ENCODE data around the gene GATA2. TPM values are rescaled to one million over a fixed set of nuclear protein-coding genes. Genes with fewer than 3 reads are reported as not detected.

GATA2 gene
- total RNA-seq, 3 donors from 2014 or later, result 6.0 to 14.4 (median 6.6) TPM

DNA sequence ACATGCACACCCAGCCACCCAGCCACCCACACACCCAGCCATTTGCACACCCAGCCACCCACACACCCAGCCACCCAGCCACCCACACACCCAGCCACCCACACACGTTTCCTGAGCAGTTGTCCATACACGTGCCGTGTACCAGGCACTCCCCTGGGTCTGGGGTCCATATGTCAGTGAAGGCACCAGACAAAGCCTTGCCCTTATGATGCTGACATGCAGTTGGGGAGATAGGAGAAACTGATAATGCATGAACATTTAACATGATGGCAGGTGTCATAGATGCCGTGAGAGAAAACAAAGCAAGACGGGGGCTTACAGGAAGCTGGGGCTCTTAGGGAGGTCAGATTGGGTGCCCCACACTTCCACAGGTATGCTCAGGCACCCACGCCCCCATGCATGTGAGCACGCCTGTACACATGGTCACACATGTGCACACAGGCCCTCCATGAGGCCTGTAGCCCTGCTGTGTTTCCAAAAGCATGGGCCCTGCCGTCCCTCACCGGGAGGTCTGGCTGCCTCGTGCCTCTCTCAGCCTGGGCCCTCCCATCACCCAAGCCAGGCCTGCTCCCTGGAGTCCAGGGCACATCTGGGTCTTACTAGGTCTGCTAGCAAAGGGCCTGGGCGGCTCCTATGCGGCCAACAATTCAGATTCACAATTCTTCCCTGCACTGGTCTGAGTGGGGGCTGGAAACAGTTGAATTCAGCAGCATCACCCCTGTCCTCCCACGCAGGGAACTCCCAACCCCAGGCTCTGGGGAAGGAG, 22.7 kb downstream of the GATA2 start:
- Histone ChIP-seq H3K9me3 (no peaks in the 10 kb centered on the region), H3K27ac (no peak overlapping the region), H3K4me1 (no peaks in the 10 kb centered on the region), H3K36me3 (no peaks in the 10 kb centered on the region), H3K4me3 (no peak overlapping the region), H3K27me3 (peaks cover 0 to 8% of the 10 kb centered on the region in 2 donors)
- DNase-seq (ENCODE audit: low spot score in 2 of 2), result no peak
- no peak for TF ChIP-seq POLR2AphosphoS5 (IDR thresholded peaks at IDR 0.05)
- no peak for TF ChIP-seq POLR2A (IDR thresholded peaks at IDR 0.05)
- TF ChIP-seq, protein P1, sequence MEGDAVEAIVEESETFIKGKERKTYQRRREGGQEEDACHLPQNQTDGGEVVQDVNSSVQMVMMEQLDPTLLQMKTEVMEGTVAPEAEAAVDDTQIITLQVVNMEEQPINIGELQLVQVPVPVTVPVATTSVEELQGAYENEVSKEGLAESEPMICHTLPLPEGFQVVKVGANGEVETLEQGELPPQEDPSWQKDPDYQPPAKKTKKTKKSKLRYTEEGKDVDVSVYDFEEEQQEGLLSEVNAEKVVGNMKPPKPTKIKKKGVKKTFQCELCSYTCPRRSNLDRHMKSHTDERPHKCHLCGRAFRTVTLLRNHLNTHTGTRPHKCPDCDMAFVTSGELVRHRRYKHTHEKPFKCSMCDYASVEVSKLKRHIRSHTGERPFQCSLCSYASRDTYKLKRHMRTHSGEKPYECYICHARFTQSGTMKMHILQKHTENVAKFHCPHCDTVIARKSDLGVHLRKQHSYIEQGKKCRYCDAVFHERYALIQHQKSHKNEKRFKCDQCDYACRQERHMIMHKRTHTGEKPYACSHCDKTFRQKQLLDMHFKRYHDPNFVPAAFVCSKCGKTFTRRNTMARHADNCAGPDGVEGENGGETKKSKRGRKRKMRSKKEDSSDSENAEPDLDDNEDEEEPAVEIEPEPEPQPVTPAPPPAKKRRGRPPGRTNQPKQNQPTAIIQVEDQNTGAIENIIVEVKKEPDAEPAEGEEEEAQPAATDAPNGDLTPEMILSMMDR (IDR thresholded peaks at IDR 0.05), result no peak
- intact Hi-C loops (cut with DNase I; ENCODE audit: low total_unique reads), result no loop called here

DNA sequence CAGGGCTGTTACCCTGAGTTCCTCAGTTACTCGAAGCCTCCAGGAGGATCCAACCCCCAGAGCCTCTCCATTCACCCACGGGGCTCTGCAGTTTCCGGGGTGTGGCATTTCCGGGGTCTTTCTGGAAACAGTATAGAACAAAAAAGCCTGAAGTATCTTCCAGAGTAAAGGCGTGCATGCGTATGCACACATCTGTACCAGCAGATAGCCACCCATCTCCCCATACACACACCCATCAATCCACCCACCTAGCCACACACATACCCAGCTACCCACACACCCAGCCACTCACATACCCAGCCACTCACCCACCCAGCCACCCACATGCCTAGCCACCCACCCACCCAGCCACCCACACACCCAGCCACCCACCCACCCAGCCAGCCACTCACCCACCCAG, 23.4 kb downstream of the GATA2 start:
- no peaks in the 10 kb centered on the region for H3K36me3 ChIP-seq
- TF ChIP-seq POLR2AphosphoS5 (IDR thresholded peaks at IDR 0.05) (no peak), POLR2A (IDR thresholded peaks at IDR 0.05) (no peak)
- TF ChIP-seq, protein P1 (IDR thresholded peaks at IDR 0.05), result no peak
- no peaks in the 10 kb centered on the region for H3K9me3 ChIP-seq
- no peak for DNase-seq (ENCODE audit: low spot score in 2 of 2)
- H3K4me1 ChIP-seq, result no peaks in the 10 kb centered on the region
- peaks cover 0 to 8% of the 10 kb centered on the region in 2 donors for H3K27me3 ChIP-seq
- no peak overlapping the region for H3K27ac ChIP-seq
- H3K4me3 ChIP-seq, result no peak overlapping the region
- intact Hi-C loops (cut with DNase I; ENCODE audit: low total_unique reads), result loop anchor here (5.0 kb wide), 1 partner anchor 517 kb away; no protein-coding TSS in a partner anchor

DNA sequence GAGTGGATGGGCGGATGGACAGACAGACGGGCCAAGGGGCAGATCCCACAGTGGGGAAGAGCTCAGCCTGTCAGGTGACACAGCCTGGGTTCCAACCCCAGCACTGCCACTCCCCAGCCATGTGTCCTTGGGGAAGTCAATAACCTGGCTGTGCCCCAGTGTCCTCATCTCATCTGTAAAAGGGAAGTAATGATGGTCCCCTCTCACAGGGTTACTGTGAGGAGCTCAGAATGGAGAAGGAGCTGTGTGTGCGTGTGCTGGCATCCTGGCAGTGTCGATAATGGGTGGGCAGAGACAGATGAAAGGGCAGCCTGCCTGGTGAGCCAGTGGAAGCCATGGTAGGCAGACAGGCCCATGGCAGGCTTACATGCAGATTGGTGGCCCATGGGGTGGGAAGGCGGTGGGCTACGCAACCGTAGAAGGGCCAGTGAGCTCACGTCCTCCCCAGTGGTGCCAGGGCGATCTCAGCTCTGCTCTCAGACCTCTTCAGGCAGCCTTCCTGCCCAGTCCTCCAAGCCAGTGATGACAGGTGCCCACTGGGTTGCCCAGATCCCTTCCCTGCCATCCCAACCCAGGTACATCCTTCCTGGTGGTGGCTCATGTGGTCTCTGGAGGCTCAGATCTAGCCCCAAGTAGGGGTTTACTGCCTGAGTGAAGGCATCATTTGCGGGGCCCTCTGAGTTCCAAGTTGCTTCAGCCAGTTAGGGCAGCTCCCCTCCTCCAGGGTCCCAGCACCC, 24.0 kb downstream of the GATA2 start:
- no peaks in the 10 kb centered on the region for H3K36me3 ChIP-seq
- intact Hi-C loops (cut with DNase I; ENCODE audit: low total_unique reads), result loop anchor here (5.0 kb wide), 1 partner anchor 517 kb away; no protein-coding TSS in a partner anchor
- DNase-seq (ENCODE audit: low spot score in 2 of 2), result no peak
- no peaks in the 10 kb centered on the region for H3K4me1 ChIP-seq
- H3K4me3 ChIP-seq, result no peak overlapping the region
- TF ChIP-seq, protein P1 (IDR thresholded peaks at IDR 0.05), result no peak
- no peak for TF ChIP-seq POLR2AphosphoS5 (IDR thresholded peaks at IDR 0.05)
- TF ChIP-seq POLR2A (IDR thresholded peaks at IDR 0.05), result no peak
- peaks cover 0 to 8% of the 10 kb centered on the region in 2 donors for H3K27me3 ChIP-seq
- no peaks in the 10 kb centered on the region for H3K9me3 ChIP-seq
- H3K27ac ChIP-seq, result no peak overlapping the region

DNA sequence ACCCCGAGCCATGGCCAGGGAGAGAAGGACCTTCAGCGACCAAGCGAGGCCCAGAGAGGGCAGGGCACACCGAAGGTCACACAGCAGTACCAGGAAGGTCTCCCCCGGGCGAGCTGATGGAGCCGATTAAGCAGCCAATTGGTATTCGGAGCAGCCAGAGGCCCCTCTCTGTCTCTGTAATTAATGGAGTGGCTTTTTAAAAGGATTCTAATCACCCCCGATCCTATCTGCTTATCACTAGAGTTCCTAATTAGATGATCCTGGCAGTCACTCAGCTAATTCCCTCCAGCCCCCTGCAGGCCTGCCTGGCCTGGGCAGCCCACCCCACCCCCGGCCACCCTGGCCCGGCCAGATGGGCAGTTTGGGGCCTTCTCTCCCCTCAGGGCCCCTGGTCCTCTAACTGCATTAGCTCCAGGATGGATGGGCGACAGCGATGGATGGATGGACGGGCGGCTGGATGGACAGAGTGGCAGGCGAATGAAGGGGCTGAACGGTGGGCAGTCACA, 24.7 kb downstream of the GATA2 start:
- TF ChIP-seq, protein P1 (IDR thresholded peaks at IDR 0.05), result no peak
- TF ChIP-seq POLR2A (IDR thresholded peaks at IDR 0.05), result no peak
- TF ChIP-seq POLR2AphosphoS5 (IDR thresholded peaks at IDR 0.05), result no peak
- DNase-seq (ENCODE audit: low spot score in 2 of 2), result no peak
- H3K27me3 ChIP-seq, result peaks cover 0 to 8% of the 10 kb centered on the region in 2 donors
- no peak overlapping the region for H3K4me3 ChIP-seq
- no peaks in the 10 kb centered on the region for H3K4me1 ChIP-seq
- no peaks in the 10 kb centered on the region for H3K36me3 ChIP-seq
- H3K27ac ChIP-seq, result no peak overlapping the region
- intact Hi-C loops (cut with DNase I; ENCODE audit: low total_unique reads), result loop anchor here (5.0 kb wide), 1 partner anchor 516 kb away; no protein-coding TSS in a partner anchor
- H3K9me3 ChIP-seq, result no peaks in the 10 kb centered on the region
